Measurements from ENCODE around the gene ARHGEF17.

Gene ARHGEF17

DNA sequence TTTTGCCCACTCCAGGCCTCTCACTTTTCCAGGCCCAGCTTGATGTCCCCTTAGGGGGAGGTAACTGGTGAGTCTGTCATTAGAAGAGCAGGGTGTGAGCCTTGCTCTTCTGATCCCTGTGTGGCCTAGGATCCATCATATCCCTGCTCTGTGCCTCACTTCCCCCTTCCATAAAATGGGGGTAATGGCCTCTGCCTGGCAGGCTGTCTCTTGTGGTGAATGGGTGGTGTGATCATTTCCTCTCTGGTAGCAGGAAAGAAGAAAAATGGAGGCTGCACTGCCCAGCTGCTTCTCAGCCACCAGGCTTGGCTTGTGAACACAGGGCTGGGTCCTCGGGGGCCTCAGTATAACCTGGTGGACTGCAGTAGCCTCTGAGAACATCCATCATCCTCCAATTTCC lies 5.6 kb downstream of the ARHGEF17 start:
- H3K4me3 ChIP-seq (ENCODE audit: low read depth, low read length) = no peak overlapping the region

- H3K4me3 ChIP-seq (ENCODE audit: low read depth, low read length) = no peak overlapping the region
Measured at GRCh38 chr11:73314117-73314961, 6.3 kb downstream of the ARHGEF17 start.

DNA sequence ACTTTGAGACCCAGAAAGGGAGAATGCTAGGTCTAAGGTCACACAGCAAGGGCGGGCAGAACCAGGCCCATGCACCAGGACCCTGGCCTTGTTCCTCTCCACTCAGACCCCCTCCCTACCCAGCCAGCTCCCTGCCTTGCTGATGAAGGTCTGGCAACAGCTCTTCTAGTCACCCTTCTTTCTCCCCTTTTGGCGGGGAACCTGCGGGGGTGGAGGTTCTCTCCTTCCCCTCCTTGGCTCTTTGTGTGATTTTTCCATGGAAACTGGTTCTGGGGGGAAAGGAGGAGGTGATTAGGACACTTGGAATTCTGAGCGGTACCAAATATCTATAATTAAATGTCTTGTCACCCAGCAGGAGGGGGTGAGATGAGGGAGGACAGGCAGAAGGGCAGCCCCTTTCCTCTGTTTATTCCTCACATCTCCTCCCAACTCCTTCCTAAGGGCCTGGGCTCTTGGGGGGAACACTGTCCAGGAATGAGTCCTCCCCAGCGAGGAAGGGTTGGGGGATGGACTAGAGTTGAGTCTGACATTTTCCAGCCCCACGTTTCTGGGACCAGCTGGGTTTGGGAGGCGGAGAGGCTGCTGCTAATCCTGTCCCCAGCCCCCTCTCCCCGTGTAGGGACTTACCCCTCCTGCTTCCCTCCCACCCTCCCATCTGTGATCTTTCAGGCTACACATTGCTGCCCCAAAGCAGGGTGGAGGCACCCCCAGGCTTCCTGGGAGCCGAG lies 7.4 kb downstream of the ARHGEF17 start:
- no peak overlapping the region for H3K4me3 ChIP-seq (ENCODE audit: low read depth, low read length)

GRCh38 chr11:73316422-73316821 lies 8.3 kb downstream of the ARHGEF17 start:
- no peak overlapping the region for H3K4me3 ChIP-seq (ENCODE audit: low read depth, low read length)

DNA sequence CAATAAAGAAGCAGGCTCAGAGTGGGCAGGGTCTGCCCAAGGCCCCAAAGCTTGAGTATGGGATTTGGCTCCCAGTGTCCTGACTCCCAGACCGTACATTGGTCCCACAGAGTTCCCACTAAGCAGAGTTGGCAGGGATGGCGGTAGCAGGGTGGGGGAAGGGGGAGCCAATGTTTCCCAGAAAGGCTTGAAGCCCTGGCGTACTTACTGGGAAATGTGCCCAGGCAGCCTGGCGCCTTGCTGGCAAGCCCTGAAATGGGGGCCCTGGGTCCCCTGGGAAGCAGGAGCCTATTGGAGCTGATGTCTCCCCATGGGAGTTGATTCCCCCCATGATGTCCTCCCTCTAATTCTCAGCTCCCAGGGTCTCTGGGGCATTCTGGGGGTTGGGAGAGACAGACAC lies 9.3 kb downstream of the ARHGEF17 start:
- H3K4me3 ChIP-seq (ENCODE audit: low read depth, low read length) = no peak overlapping the region

DNA sequence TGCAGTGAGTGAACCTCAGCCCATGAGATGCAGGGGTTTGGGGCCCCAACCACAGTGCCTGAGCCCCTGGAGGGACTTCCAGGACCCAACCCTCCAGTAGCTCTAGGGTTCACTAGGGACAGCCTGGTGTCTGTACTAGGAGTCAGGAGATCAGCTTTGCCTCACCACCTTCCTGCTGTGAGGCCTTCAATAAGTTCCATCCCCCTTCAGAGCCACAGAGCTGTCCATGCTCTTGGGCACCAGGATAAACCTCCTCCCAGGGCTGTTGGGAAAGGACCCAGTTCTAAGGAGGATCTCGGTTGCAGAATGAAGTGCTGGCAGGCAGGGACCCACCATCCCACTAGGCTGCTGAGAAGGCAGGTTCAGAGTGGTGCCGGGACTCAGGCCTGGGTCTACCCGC lies 9.7 kb downstream of the ARHGEF17 start:
- H3K4me3 ChIP-seq (ENCODE audit: low read depth, low read length) = no peak overlapping the region

DNA sequence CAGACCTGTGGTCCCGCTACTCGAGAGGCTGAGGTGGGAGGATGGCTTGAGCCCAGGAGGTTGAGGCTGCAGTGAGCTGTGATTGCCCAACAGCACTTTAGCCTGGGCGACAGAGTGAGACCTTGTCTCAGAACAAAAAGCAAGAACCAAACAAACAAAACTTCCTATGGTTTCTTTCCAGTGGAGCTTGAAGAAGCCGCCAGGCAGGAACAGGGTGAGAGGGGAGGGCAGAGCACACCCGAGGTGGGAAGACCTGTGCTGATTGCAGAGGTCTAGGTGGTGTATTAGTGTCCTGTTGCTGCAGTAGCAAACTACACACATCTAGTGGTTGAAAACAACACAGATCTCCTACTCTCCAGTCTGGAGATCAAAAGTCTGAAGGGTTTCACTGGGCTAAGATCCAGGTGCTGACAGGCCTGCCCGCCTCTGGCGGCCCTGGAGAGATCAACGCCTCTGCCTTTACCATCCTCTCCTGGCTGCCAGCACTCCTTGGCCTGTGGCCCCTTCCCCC lies 10.5 kb downstream of the ARHGEF17 start:
- H3K4me3 ChIP-seq (ENCODE audit: low read depth, low read length) = no peak overlapping the region

DNA sequence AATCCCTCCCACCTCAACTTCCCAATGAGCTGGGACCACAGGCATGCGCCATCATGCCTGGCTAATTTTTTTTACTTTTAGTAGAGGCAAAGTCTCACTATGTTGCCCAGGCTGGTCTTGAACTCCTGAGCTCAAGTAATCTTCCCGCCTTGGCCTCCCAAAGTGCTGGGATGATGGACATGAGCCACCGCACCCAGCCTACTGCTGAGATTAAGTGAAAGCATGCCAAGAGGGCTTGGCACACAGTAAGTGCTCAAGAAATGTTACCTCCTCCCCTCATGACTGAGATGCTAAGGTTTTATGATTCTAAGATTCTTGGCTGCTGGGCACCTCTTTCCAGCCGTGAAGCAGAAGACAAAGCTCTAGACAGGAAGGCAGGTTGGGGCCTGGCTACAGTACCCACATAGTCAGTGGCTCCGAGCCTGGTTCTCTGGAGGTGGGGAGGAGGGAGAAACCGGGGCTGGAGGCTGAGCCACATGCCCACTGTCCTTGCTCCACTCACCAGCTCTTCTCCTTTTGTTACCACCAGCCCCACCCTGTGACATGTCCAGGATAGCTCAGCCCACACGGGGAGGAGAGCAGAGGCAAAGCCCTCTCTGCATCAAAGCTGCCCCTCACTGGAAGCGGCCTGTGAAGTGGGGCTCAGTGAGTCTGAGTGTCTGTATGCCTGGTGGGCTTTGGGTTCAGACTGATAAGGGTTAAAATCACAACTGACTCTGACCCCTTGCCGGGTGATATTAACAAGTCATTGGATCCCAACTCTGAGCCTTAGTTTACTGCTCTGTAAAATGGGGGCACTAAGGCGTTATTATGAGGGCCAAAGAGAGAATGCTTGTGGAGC lies 12.9 kb downstream of the ARHGEF17 start:
- no peak overlapping the region for H3K4me3 ChIP-seq (ENCODE audit: low read depth, low read length)

GRCh38 chr11:73321604-73322381 lies 13.7 kb downstream of the ARHGEF17 start:
- H3K4me3 ChIP-seq (ENCODE audit: low read depth, low read length) = no peak overlapping the region

DNA sequence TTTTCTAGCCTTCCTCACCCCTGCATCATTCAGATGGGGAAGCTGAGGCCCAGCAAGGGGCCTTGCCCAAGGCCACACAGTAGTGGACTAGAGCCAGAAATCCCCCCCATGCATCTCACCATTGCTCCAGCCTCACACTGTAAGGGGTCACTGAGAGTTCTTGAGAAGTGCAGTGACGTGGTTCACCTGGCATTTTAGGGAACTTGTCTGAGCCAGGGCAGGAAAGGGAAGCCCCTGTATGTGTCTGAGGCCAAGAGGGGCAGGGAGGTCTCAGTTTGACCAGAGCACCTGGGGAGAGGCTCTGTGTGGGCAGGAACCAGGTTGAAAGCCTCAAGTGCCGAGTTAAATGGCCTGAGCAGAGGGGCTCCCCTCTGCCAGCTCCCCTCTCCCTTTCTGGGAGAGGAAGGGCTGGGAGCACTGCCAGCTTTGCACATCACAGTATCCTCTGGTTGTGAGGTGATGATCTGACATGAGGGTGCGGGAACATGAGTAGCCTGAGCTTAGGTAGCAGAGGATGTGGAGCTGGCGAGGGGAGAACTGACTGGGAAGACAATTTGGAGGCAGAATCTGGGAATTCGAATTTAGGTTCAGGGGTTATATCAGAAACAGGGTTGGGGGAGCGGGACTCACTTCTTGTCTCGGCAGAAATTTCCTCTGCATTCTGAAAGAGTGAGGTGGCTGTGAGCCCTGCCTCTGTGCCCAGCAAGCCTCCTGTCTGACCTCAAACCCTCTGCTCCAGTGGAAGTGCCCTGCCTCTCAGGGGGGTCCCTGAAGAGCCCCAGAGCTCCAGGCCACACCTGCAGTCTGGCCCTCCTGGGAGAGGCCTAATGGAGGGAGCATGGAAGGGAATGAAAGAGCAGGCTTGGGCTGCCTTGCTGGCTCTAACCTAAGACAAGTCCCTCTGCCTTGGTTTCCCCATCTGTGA lies 14.6 kb downstream of the ARHGEF17 start:
- no peak overlapping the region for H3K4me3 ChIP-seq (ENCODE audit: low read depth, low read length)

DNA sequence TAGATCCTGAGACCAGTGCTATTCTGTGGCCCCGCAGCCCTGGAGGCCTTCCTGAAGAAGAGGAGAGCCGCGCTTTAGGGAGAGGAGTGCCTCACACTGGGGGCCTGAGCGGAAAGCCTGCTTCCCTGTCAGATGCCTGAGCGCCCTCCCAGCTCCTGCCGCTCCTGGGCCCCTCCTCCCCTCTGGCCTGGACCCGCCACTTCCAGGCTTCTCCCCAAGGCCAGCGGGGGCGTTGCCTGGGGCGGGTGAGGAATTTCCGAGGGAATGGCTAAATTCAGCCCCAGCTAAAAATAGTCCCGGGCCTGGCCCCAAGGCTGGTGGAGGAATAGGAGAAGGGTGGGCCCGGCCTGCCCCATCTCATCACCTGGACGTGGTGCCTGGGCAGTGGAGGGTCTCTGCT lies 15.4 kb downstream of the ARHGEF17 start:
- H3K4me3 ChIP-seq (ENCODE audit: low read depth, low read length) = no peak overlapping the region

GRCh38 chr11:73324116-73324515 lies 16.0 kb downstream of the ARHGEF17 start:
- no peak overlapping the region for H3K4me3 ChIP-seq (ENCODE audit: low read depth, low read length)

DNA sequence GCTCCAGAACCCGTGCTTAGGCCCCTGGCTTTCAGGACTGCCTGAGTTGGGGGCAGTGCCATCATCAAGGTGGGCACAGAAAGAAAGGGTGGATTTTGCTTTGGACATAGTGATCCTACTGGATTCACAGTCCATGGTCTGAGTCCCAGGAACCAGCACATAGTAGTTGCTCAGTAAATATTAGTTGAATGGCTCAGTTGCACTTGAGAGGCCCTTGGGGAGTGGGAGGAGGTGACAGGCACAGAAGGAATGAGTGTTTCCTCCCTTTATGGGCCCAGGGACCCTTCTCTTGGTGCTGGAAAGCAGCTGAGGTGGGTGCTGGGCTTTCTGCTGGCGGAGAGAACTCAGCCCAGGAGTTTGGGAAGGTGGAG lies 16.6 kb downstream of the ARHGEF17 start:
- H3K4me3 ChIP-seq (ENCODE audit: low read depth, low read length) = no peak overlapping the region

DNA sequence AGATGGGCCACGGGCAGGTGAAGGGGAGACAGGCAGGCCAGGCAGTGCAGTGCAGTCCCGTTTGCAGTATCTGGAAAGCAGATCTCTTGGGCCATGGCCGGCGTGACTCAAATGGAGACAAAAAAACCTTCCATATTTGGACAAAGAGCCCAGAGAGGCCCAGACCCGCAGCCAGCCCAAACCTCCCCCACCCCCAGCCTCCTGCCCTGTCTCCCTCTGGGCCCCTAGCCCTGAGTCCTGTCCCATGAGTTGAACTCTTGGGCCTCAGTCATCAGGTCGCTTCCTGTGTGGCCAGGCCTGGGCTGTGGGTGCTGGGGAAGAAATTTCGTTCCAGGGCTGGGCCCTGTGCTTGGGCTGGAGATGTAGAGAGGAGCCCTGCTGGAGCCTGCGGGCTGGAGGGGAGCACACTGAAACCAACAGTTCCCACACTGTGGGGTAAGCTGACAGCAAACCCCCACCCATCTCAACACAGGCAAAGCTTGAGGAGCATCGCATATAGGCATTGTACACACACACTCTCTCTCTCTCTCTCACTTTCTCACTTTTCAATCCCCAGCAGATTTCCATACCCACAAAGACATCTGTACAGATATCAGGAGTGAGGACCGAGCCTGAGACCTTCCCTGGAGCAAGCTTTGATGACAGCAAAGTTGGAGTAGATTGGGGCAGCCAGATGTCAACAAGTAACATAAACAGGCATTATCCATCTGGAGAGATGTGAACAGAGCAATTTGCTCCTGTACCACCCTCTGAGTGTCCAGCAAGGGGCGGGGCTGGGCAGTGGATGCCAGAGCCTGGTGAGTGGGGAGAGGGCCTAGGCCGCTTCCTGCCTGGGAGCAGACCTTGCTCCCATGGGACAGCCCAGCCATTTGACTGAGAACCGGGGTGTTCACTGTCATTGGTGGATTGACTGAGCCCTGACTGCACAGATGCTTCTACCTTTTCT lies 17.2 kb downstream of the ARHGEF17 start:
- H3K4me3 ChIP-seq (ENCODE audit: low read depth, low read length) = no peak overlapping the region

- no peak overlapping the region for H3K4me3 ChIP-seq (ENCODE audit: low read depth, low read length)
Measured at GRCh38 chr11:73326929-73327811, 19.1 kb downstream of the ARHGEF17 start.

- no peak overlapping the region for H3K4me3 ChIP-seq (ENCODE audit: low read depth, low read length)
Measured at GRCh38 chr11:73327812-73328364, 19.8 kb downstream of the ARHGEF17 start.

- H3K4me3 ChIP-seq (ENCODE audit: low read depth, low read length) = no peak overlapping the region
Measured at GRCh38 chr11:73330569-73331093, 22.6 kb downstream of the ARHGEF17 start.
